HepG2 (cell line): Measurements from ENCODE around the gene MAMDC2. TPM values are rescaled to one million over a fixed set of nuclear protein-coding genes. Genes with fewer than 3 reads are reported as not detected.

Source experiments
- ATAC-seq: fragments of 200-7000 bp; cut with Tn5 transposase; 3 replicates; pipeline ENCODE4 v1.9.1; 2020; ENCODE audit warnings: mild to moderate bottlenecking, moderate library complexity
- BruUV-seq: library from RNA; stranded (reverse); fragments of 400-500 nt; replicated peaks from 2 replicates; lab custom pipeline; 2021; lab: Mats Ljungman, UMichigan
- CTCF ChIA-PET: fragments of 300-600 bp; formaldehyde crosslinking; extraction: SDS; loops from one replicate; lab custom pipeline; 2021; ENCODE audit warnings: low total read pairs, inconsistent platforms, low intra/inter-chr PET ratio; lab: Yijun Ruan, JAX
- POLR2A ChIA-PET: fragments of 350-600 bp; sonication (Branson Sonifier 250); formaldehyde crosslinking; loops from one replicate; lab custom pipeline; 2020; ENCODE audit warnings: antibody characterized with exemption, inconsistent platforms; lab: Yijun Ruan, JAX
- DNase-seq: peaks from one replicate; pipeline ENCODE4 v3.0.0-alpha.2; 2015; ENCODE audit warnings: low spot score
- FAIRE-seq: peaks from 3 replicates; lab custom pipeline; 2011; peaks lifted over from hg19 to GRCh38; lab: Jason Lieb, UNC
- H2AFZ ChIP-seq: one replicate; pipeline ENCODE4 v1.6.1; 2011; ENCODE audit warnings: low read length, inconsistent platforms
- H3K27ac ChIP-seq: fragments of 300-600 bp; 3 replicates; pipeline ENCODE4 v1.8.0; 2011; ENCODE audit warnings: mixed run types, mild to moderate bottlenecking, mixed read lengths, low read length, inconsistent platforms; ENCODE audit not compliant: insufficient read depth; ENCODE audit errors: extremely low read length
- H3K27me3 ChIP-seq, 2 experiments: fragments of 200-600 bp in 1 of 2; 2 replicates in 1 of 2; 3 replicates in 1 of 2; pipeline versions ENCODE4 v1.6.0 to v1.8.0; 2011; ENCODE audit warnings: low read length in 2 of 2, mild to moderate bottlenecking in 2 of 2, moderate library complexity in 2 of 2, inconsistent platforms in 1 of 2; ENCODE audit not compliant: insufficient read depth in 2 of 2, control insufficient read depth in 1 of 2
- H3K36me3 ChIP-seq, 2 experiments: fragments of 200-600 bp in 1 of 2; replicated peaks in 1 of 2; 2 replicates in 1 of 2; 3 replicates in 1 of 2; pipeline versions ENCODE4 v1.5.1 to v1.8.0; 2011; ENCODE audit warnings: low read length in 2 of 2, inconsistent platforms in 1 of 2; ENCODE audit not compliant: insufficient read depth in 2 of 2, control insufficient read depth in 1 of 2
- H3K4me1 ChIP-seq: 2 replicates; pipeline ENCODE4 v1.5.1; 2012; ENCODE audit warnings: low read length, inconsistent platforms; ENCODE audit not compliant: insufficient read depth
- H3K4me2 ChIP-seq: 2 replicates; pipeline ENCODE4 v1.6.0; 2011; ENCODE audit warnings: low read depth, low read length, inconsistent platforms
- H3K4me3 ChIP-seq, 3 experiments: fragments of 200-600 bp in 1 of 3; sonication (generic), shearing (Covaris generic) in 1 of 3; replicated peaks in 1 of 3; 2 replicates each; pipeline ENCODE4 v1.5.1; 2011 to 2016; ENCODE audit warnings: low read length in 3 of 3, inconsistent platforms in 2 of 3, low read depth in 2 of 3, mild to moderate bottlenecking in 2 of 3, control low read depth in 1 of 3, mixed read lengths in 1 of 3; ENCODE audit not compliant: insufficient read depth in 1 of 3
- H3K79me2 ChIP-seq: one replicate; pipeline ENCODE4 v1.6.1; 2011; ENCODE audit warnings: low read length, inconsistent platforms; ENCODE audit not compliant: insufficient read depth
- H3K9ac ChIP-seq: 2 replicates; pipeline ENCODE4 v1.6.0; 2011; ENCODE audit warnings: mild to moderate bottlenecking, low read depth, low read length, inconsistent platforms; ENCODE audit not compliant: insufficient read depth
- H3K9me3 ChIP-seq: 2 replicates; pipeline ENCODE4 v1.5.1; 2012; ENCODE audit warnings: mild to moderate bottlenecking, low read length
- H4K20me1 ChIP-seq: 2 replicates; pipeline ENCODE4 v1.6.0; 2011; ENCODE audit warnings: inconsistent platforms, mild to moderate bottlenecking, low read length, moderate library complexity; ENCODE audit not compliant: insufficient read depth
- TCF7 ChIP-seq: sonication (generic); IDR thresholded peaks from 2 replicates; pipeline ENCODE4 v1.6.1; 2016; ENCODE audit warnings: antibody characterized with exemption, low read depth
- ZBTB3 ChIP-seq: sonication (generic); formaldehyde crosslinking; IDR thresholded peaks from 2 replicates; pipeline ENCODE4 v1.4.0; 2020; ENCODE audit warnings: low read depth, mild to moderate bottlenecking, moderate library complexity, missing genetic modification reagents, borderline replicate concordance
- ZNF350 ChIP-seq: sonication (generic); formaldehyde crosslinking; IDR thresholded peaks from 2 replicates; pipeline ENCODE4 v1.4.0; 2020; ENCODE audit warnings: mild to moderate bottlenecking, low read depth, missing genetic modification reagents, borderline replicate concordance
- WGBS: methylation state at CpG from one replicate; pipeline ENCODE4 v1.1.6; 2017; ENCODE audit warnings: low lambda C conversion rate; 5-methylcytosine and 5-hydroxymethylcytosine counted together
- in situ Hi-C: cut with HindIII; loops from 2 replicates; pipeline ENCODE4 v1.10.0; 2017; ENCODE audit warnings: low pct_unique_long_range_greater_than_20kb; ENCODE audit not compliant: extremely low pct_ligation_motif_present
- intact Hi-C: fragments of 100-400 bp; cut with micrococcal nuclease; formaldehyde crosslinking; loops from one replicate; pipeline ENCODE4 v1.10.0; 2022; ENCODE audit not compliant: unreplicated experiment
- polyA plus RNA-seq, 8 experiments: library from polyadenylated mRNA; depleted of rRNA in 3 of 8; stranded (reverse) in 7 of 8; unstranded in 1 of 8; fragments of >200 nt; fragmentation: Illumina TruSeq in 4 of 8; extraction: Trizol in 4 of 8; gene quantifications; 2 replicates each; pipeline versions ENCODE4 v1.2.1 to v1.2.3, GENCODE V29; 2011 to 2016; ENCODE audit warnings: low read depth in 4 of 8, missing spikeins in 1 of 8, mixed read lengths in 1 of 8; ENCODE audit not compliant: insufficient read depth in 1 of 8
- total RNA-seq, 5 experiments: library from RNA; depleted of rRNA; stranded (reverse); fragments of >200 nt; fragmentation: Illumina TruSeq; extraction: Trizol; gene quantifications; 2 replicates each; pipeline ENCODE4 v1.2.3, GENCODE V29; 2016; ENCODE audit warnings: low read depth in 1 of 5

Gene MAMDC2
- total and polyA plus RNA-seq, 2 of the 13 experiments (the other 11 are each of a cell fraction or from before 2014, with no cell fraction given): not detected

DNA sequence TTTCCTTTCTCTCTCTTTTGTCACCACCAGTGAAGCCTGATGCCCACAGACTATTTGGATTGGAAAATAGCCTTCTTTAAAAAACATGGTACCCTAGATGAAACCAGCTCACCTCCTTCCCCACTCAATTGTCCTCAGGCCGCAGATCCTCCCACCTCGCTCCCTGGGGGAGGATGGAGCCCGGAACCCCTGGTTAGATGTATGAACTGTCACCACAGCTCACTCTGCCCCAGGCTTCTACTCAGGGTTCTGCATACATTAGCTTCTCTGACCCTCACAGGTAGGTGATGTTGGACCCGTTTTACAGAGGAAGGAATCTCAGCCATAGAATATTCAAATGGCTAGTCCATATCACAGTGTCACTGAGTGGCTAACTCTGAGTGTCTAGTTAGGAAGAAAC, 1.8 kb downstream of the MAMDC2 start:
- H3K4me3 ChIP-seq: no peak overlapping the region
- H3K27ac ChIP-seq: no peak overlapping the region
- no peak overlapping the region for H3K4me2 ChIP-seq
- ATAC-seq: no peak
- H3K9me3 ChIP-seq: no peaks in the 10 kb centered on the region
- CTCF ChIA-PET: no interaction called here
- no peaks in the 10 kb centered on the region for H3K79me2 ChIP-seq
- in situ Hi-C loops: no loop called here
- no peak for TF ChIP-seq ZNF350 (CRISPR knock-in tag)
- peaks cover 8 to 58% of the 10 kb centered on the region in 2 experiments for H3K27me3 ChIP-seq
- H2AFZ ChIP-seq: no peak overlapping the region
- WGBS: 0% methylated on average over 4 of the region's 4 CpGs
- no peaks in the 10 kb centered on the region for H3K36me3 ChIP-seq
- DNase-seq: no peak
- H3K4me1 ChIP-seq: no peaks in the 10 kb centered on the region
- POLR2A ChIA-PET: no interaction called here
- intact Hi-C loops: no loop called here
- FAIRE-seq: no peak
- H3K9ac ChIP-seq: no peak overlapping the region
- BruUV-seq: no TSS peak
- no peaks in the 10 kb centered on the region; the same call in 1 of the 2 replicates for H4K20me1 ChIP-seq

- H3K9ac ChIP-seq: no peak overlapping the region
- 17% methylated on average over 7 of the region's 7 CpGs for WGBS
These were observed 2.8 kb downstream of the MAMDC2 start for GRCh38 chr9:70046274-70047070.

More at GRCh38 chr9:70046274-70047070, 2.8 kb downstream of the MAMDC2 start:
- Histone ChIP-seq H3K4me3 (no peak overlapping the region), H3K27me3 (peaks cover 8 to 58% of the 10 kb centered on the region in 2 experiments), H3K36me3 (no peaks in the 10 kb centered on the region), H2AFZ (no peak overlapping the region), H3K4me1 (no peaks in the 10 kb centered on the region), H3K9me3 (no peaks in the 10 kb centered on the region), H3K4me2 (no peak overlapping the region), H4K20me1 (no peaks in the 10 kb centered on the region), H3K27ac (no peak overlapping the region), H3K79me2 (no peaks in the 10 kb centered on the region)
- DNase-seq (no peak), ATAC-seq (no peak), FAIRE-seq (no peak)
- POLR2A ChIA-PET: no interaction called here
- TF ChIP-seq TCF7 (no peak), ZBTB3 (CRISPR knock-in tag) (no peak)
- no TSS peak for BruUV-seq
- in situ Hi-C loops (no loop called here), intact Hi-C loops (no loop called here)
- CTCF ChIA-PET: no interaction called here
